Activated B cell treated with CpG ODN at 0.5 μM for 24 hours (primary cell): Measurements from ENCODE around the gene IFT57. TPM values are rescaled to one million over a fixed set of nuclear protein-coding genes. Genes with fewer than 3 reads are reported as not detected.

Experiments used
- ATAC-seq: fragments of 200-7000 bp; cut with Tn5 transposase; one replicate; pipeline ENCODE4 v1.10.0; 2021; ENCODE audit warnings: low read depth, mild to moderate bottlenecking, moderate library complexity
- CTCF ChIA-PET: fragments of 350-600 bp; sonication (Branson Sonifier 250); formaldehyde crosslinking; loops from one replicate; lab custom pipeline; 2021; ENCODE audit warnings: antibody characterized with exemption; lab: Charles Lee
- POLR2A ChIA-PET: fragments of 350-600 bp; sonication (Branson Sonifier 250); formaldehyde crosslinking; loops from one replicate; lab custom pipeline; 2021; ENCODE audit warnings: antibody characterized with exemption; lab: Charles Lee
- DNase-seq: peaks from one replicate; pipeline ENCODE4 v3.0.0; 2022
- H3K27ac Mint-ChIP-seq: one replicate; pipeline ENCODE4 v1.8.0; 2020; ENCODE audit warnings: mixed read lengths
- H3K27me3 Mint-ChIP-seq: one replicate; pipeline ENCODE4 v1.8.0; 2021; ENCODE audit warnings: mixed read lengths
- H3K36me3 Mint-ChIP-seq: one replicate; pipeline ENCODE4 v1.8.0; 2021; ENCODE audit warnings: low read depth, mixed read lengths
- H3K4me1 Mint-ChIP-seq: one replicate; pipeline ENCODE4 v1.8.0; 2021; ENCODE audit warnings: mixed read lengths
- H3K4me3 Mint-ChIP-seq: one replicate; pipeline ENCODE4 v1.8.0; 2020; ENCODE audit warnings: mild to moderate bottlenecking, mixed read lengths
- H3K9me3 Mint-ChIP-seq: one replicate; pipeline ENCODE4 v1.8.0; 2020; ENCODE audit warnings: mixed read lengths
- CTCF ChIP-seq: fragments of 200-600 bp; IDR thresholded peaks from one replicate; pipeline ENCODE4 v1.8.0; 2022; ENCODE audit warnings: antibody characterized with exemption, mild to moderate bottlenecking
- intact Hi-C: fragments of 100-400 bp; cut with micrococcal nuclease; formaldehyde crosslinking; loops from one replicate; pipeline ENCODE4 v1.15.1; 2024
- total RNA-seq: library from RNA; stranded (reverse); gene quantifications from 2 replicates; pipeline ENCODE4 v1.2.3, GENCODE V29; 2022

Gene IFT57
- total RNA-seq, 1 donor from 2014 or later = 63.2 TPM

GRCh38 chr3:108251844-108252243, 29.6 kb upstream of the IFT57 start:
- no peaks in the 10 kb centered on the region for H3K4me1 Mint-ChIP-seq

DNA sequence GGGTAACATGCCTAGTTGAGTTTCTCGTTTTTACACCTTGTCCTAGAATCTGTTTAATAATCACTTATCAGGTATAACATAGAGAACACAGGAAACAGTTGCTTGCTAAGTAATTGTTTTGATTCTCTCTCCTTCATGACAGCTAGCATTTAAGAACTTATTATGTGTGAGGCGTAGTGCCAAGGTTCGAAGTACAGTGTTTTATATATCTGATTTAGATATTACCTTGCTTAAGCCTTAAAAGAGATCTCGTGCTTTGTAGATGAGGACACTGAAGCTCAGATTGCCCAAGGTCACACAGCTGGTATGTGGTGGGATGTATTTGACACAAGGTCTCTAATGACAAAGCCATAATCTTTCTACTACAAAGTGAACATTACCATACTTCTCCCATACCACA, 29.0 kb upstream of the IFT57 start:
- H3K4me1 Mint-ChIP-seq = no peaks in the 10 kb centered on the region
- DNase-seq (no peak), ATAC-seq (no peak)
- ChIA-PET POLR2A (no interaction called here), CTCF (no interaction called here)
- TF ChIP-seq CTCF = no peak
- H3K27me3 Mint-ChIP-seq = no peaks in the 10 kb centered on the region
- intact Hi-C loops = no loop called here
- peaks cover 2% of the 10 kb centered on the region for H3K9me3 Mint-ChIP-seq
- no peak overlapping the region for H3K27ac Mint-ChIP-seq
- H3K4me3 Mint-ChIP-seq = no peak overlapping the region
- no peaks in the 10 kb centered on the region for H3K36me3 Mint-ChIP-seq

More at GRCh38 chr3:108251844-108252243, 29.6 kb upstream of the IFT57 start:
- TF ChIP-seq CTCF = no peak
- Mint-ChIP-seq H3K27ac (no peak overlapping the region), H3K36me3 (no peaks in the 10 kb centered on the region), H3K4me3 (no peak overlapping the region), H3K9me3 (peaks cover 2% of the 10 kb centered on the region), H3K27me3 (no peaks in the 10 kb centered on the region)
- ATAC-seq = no peak
- intact Hi-C loops = no loop called here
- DNase-seq = no peak
- ChIA-PET CTCF (no interaction called here), POLR2A (no interaction called here)

DNA sequence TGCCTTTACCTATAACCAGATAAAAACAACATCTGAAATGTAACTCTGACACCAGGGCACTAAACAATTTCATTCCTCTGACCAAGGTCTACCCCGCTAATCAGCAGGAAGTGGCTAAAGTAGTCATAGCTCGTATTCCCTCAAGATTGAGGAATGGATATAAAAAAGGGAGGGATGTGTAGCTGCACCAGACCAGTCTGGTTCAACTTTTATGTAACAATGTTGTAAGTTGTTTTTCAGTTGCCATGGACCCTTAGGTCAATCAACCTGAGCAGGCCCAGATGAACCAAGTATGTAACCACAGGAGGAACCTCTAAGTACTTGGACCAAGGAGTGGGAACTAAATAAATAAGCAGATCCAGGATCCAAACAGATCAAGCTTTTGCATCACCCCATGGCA, 28.4 kb upstream of the IFT57 start:
- peaks cover 1% of the 10 kb centered on the region for H3K36me3 Mint-ChIP-seq
- peaks cover 3% of the 10 kb centered on the region for H3K4me1 Mint-ChIP-seq
- ChIA-PET POLR2A (no interaction called here), CTCF (no interaction called here)
- DNase-seq = no peak
- no peak for TF ChIP-seq CTCF
- ATAC-seq = no peak
- H3K9me3 Mint-ChIP-seq = peaks cover 2% of the 10 kb centered on the region
- no peaks in the 10 kb centered on the region for H3K27me3 Mint-ChIP-seq
- no peak overlapping the region for H3K4me3 Mint-ChIP-seq
- H3K27ac Mint-ChIP-seq = no peak overlapping the region
- intact Hi-C loops = no loop called here

DNA sequence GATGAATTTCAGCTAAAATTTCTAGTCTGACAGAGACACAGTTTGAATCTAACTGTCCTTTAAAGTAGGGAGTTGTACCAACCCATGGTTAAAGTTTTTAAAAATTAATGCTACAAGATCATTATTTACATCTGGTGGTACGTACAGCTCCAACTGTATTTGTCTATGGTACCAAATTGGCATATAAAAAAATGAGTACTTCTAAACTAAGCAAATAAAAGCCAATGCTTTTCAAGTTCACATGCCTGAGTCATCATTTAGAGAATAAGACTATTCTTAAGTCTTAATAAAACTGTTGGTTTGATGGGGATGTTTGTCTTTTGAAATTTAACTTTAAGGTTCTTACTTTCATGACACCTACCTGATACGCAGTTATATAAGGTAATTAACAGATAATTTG, 21.0 kb upstream of the IFT57 start:
- no peak for TF ChIP-seq CTCF
- DNase-seq (no peak), ATAC-seq (no peak)
- intact Hi-C loops = no loop called here
- Mint-ChIP-seq H3K4me1 (peaks cover 14% of the 10 kb centered on the region), H3K36me3 (peaks cover 2% of the 10 kb centered on the region), H3K4me3 (no peak overlapping the region), H3K27ac (no peak overlapping the region), H3K27me3 (no peaks in the 10 kb centered on the region), H3K9me3 (peaks cover 7% of the 10 kb centered on the region)
- POLR2A ChIA-PET = no interaction called here
- CTCF ChIA-PET = no interaction called here

- Mint-ChIP-seq H3K9me3 (peaks cover 7% of the 10 kb centered on the region), H3K4me3 (no peak overlapping the region), H3K4me1 (peaks cover 14% of the 10 kb centered on the region), H3K27me3 (no peaks in the 10 kb centered on the region), H3K27ac (no peak overlapping the region), H3K36me3 (peaks cover 2% of the 10 kb centered on the region)
- DNase-seq (no peak), ATAC-seq (no peak)
- ChIA-PET CTCF (no interaction called here), POLR2A (interaction anchor here (0.6 kb wide), 1 partner anchor 180 kb away, joined by 3 read pairs; no protein-coding TSS in a partner anchor)
- intact Hi-C loops = no loop called here
- no peak for TF ChIP-seq CTCF
Measured at GRCh38 chr3:108242776-108243175, 20.6 kb upstream of the IFT57 start.
